Retinal pigment epithelial cell (primary cell): Measurements from ENCODE around the gene UGT1A4.

Experiments used
- DNase-seq: peaks from one replicate; pipeline ENCODE4 v3.0.0-alpha.2; 2010; ENCODE audit warnings: low read depth
- H3K4me3 ChIP-seq: 2 replicates; pipeline ENCODE4 v1.5.1; 2011; ENCODE audit warnings: mild to moderate bottlenecking, low read length, control low read depth, moderate library complexity
- TF ChIP-seq, protein P1 (sequence below): conservative IDR thresholded peaks from 2 replicates; pipeline ENCODE4 v1.5.1; 2011; ENCODE audit warnings: low read depth, low read length, control low read depth, inconsistent platforms

Gene UGT1A4

DNA sequence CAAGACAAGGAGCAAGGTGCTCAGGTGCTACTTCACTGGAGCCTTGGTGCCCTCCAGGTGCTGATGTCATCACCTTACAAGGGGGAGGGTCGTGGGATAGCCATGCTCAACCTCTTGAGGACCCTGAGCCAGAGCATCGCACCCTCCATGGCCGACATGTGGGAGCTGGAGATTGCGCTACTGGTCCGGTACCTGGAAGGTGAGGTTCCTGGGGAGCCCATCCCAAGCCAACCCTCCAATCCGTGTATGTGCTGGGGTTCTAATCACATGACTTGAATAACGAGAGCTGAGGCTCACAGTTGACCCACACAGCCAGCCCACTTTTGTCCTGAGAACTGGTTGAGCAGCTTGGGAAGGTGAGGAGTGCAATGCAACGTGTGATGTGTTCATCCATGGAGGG lies 85.5 kb downstream of the UGT1A4 start:
- TF ChIP-seq, protein P1, sequence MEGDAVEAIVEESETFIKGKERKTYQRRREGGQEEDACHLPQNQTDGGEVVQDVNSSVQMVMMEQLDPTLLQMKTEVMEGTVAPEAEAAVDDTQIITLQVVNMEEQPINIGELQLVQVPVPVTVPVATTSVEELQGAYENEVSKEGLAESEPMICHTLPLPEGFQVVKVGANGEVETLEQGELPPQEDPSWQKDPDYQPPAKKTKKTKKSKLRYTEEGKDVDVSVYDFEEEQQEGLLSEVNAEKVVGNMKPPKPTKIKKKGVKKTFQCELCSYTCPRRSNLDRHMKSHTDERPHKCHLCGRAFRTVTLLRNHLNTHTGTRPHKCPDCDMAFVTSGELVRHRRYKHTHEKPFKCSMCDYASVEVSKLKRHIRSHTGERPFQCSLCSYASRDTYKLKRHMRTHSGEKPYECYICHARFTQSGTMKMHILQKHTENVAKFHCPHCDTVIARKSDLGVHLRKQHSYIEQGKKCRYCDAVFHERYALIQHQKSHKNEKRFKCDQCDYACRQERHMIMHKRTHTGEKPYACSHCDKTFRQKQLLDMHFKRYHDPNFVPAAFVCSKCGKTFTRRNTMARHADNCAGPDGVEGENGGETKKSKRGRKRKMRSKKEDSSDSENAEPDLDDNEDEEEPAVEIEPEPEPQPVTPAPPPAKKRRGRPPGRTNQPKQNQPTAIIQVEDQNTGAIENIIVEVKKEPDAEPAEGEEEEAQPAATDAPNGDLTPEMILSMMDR = no peak
- DNase-seq = no peak
- H3K4me3 ChIP-seq = no peak overlapping the region

DNA sequence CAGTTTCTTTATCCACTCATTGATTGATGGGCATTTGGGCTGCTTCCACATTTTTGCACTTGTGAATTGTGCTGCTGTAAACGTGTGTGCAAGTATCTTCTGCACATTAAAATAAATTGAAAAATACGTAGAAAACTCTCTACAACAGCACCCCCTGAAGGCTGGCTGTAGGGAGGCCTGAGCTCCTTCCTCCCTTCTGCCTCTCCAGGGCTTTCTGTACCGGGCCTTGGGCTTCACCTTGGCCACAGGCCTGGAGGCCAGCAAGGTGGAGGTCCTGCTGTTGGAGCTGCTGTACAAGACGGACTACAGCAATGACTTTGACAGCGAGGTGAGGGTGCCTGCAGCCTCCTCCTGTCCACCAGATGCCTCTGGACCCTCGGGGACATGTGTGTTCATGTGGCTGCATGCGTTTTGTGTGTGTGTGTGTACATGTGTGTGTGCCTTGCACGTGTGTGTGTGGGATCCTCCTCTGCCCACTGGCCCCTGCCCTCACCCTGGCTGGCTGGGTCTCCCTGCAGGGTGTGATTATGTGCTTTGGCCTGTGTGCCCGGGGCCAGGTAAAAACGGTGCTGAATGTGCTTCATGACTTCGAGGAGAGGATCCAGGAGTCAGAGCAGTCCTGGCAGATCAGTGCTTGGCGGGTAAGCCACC lies 88.8 kb downstream of the UGT1A4 start:
- no peak overlapping the region for H3K4me3 ChIP-seq
- TF ChIP-seq, protein P1 = no peak
- DNase-seq = no peak

DNA sequence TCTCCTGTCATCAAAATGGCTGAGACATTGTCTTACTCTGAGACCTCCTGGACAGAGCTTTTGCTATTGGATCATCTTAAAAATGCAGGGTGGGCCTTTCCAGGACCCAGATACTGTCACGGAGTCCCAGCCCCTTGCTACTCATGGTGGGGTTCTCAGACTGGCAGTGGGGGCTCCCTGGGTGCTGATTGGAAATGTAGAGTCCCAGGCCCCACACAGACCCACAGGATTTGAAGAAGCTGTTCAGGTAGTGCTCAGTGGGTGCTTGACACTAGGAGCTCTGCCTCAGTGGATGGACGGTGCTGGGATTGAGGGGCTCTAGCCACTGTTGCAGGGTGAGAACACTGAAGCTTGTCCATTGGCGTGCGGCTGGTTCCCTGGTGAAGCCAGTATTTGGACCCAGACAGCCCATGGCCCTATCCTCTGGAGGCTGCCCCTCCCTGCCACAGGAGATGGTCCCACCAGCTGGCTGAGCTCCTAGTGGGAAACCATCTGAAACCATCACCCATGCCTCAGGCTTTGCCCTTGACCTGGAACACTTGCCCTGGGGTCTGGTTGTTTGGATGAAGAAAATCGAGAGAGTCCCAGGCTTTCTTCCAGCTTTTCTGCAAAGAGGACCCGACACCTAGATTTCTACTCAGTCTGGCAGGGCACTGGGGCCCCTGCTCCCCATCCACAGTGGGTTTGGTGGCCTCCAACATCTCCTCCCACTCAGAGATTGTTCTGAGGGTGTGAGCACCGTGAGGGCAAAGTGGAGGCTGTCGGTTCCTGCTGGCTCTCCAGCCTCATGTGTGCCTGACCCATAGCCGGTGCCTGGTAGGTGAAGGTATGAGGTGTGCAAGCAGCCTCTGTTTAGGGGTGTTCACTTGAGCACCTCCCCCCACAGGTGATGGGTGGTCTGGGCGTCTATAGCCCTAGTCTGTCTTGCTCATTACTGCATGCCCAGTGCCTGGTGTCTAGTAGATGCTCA lies 89.7 kb downstream of the UGT1A4 start:
- no peak for DNase-seq
- no peak overlapping the region for H3K4me3 ChIP-seq
- TF ChIP-seq, protein P1 = no peak

DNA sequence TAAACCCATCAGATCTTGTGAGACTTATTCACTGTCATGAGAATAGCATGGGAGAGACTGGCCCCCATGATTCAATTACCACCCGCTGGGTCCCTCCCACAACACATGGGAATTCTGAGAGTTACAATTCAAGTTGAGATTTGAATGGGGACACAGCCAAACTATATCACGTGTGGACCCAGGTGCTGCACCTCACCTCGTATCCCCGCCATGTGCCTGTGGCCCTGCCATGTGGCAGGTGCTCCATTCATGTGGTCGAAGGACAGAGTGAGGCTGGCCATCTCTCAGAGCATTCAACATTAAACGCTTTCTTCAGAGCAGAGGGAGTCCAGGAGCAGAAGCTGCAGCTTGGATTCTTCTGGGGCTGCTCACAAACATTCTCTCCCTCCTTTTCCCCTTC lies 91.8 kb downstream of the UGT1A4 start:
- DNase-seq = no peak
- TF ChIP-seq, protein P1 = no peak
- H3K4me3 ChIP-seq = no peak overlapping the region

DNA sequence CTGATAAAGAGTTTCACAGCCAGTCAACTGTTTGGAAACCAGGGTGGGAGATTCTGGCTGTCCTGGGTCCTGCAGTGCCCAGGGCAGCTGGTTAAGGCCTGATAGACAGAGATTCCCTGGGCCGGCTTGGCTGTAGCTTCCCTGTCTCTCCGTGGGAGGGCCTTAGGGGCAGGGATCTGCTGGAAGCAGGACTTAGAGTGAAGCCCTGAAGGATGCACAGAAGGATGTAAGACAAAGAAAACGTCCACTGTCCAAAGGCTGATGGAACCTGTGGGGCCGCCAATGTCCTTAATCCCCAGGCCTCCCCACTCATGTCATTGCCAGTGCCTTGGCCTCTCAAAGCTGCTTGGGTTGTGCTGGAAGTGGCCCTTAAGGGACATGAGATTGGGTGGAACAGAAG lies 92.6 kb downstream of the UGT1A4 start:
- no peak for DNase-seq
- no peak overlapping the region for H3K4me3 ChIP-seq
- TF ChIP-seq, protein P1 = no peak

DNA sequence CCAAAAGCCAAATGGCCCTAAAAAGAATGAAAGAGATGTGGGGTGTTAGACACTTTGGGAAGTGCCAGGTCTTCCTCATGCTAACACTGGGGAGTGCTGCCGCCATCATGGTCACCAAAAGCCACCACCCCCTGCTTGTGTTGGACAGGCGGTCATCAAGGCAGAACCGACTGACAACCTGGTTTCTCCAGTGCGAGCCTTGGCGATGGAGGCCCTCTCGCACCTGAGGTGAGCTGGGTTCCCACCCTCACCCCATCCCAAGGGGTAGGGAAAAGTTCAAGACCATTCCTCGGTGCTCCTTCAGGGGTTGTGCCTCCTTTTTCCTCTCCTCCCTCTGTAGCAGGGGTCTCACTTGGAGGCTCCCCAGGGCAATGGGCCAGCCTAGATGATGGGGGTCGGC lies 93.2 kb downstream of the UGT1A4 start:
- no peak overlapping the region for H3K4me3 ChIP-seq
- TF ChIP-seq, protein P1 = no peak
- no peak for DNase-seq
